ENCODE data around the gene MAMLD1.

DNA sequence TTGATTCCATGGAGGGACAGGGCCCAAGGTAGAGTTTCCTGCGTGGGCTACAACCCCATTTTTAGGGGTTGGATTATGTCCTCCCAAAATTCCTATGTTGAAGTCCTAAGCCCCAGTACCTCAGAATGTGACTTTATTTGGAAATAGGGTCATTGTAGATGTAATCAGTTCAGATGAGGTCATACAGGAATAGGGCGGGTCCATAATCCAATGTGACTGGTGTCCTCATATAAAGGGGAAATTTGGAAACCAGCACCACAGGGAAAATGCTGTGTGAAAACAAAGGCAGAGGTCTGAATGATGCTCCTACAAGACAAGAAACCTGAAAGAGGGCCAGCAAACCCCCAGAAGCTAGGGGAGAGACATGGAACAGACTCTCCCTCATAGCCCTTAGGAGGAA, 31.1 kb upstream of the MAMLD1 start:
- TF ChIP-seq ZNF274 (IDR thresholded peaks at IDR 0.05; ENCODE audit: low read depth, low read length) (no peak), YY1 (IDR thresholded peaks at IDR 0.05; ENCODE audit: insufficient read depth, insufficient read length) (no peak), SUZ12 (IDR thresholded peaks at IDR 0.05; ENCODE audit: extremely low read depth, insufficient read depth, insufficient read length) (no peak)
